Smooth muscle cell (in vitro differentiated cells): ENCODE measurements around the gene CLDN6. TPM values are rescaled to one million over a fixed set of nuclear protein-coding genes. Genes with fewer than 3 reads are reported as not detected.

Source experiments
- DNase-seq: peaks from one replicate; lab custom pipeline; 2025; ENCODE audit not compliant: unreplicated experiment; lab: John Stamatoyannopoulos, UW
- H2AFZ ChIP-seq: fragments of 200-600 bp; sonication (generic); 2 replicates; pipeline ENCODE4 v1.6.0; 2016; ENCODE audit warnings: antibody characterized with exemption, low read depth, mild to moderate bottlenecking
- H3F3A ChIP-seq: fragments of 200-600 bp; sonication (generic); 2 replicates; pipeline ENCODE4 v1.6.0; 2017; ENCODE audit warnings: antibody characterized with exemption, low read depth
- H3K27ac ChIP-seq: fragments of 200-600 bp; sonication (generic); 2 replicates; pipeline ENCODE4 v1.5.1; 2016; ENCODE audit warnings: low read depth, mild to moderate bottlenecking
- H3K27me3 ChIP-seq: fragments of 200-600 bp; sonication (generic); 2 replicates; pipeline ENCODE4 v1.6.1; 2016; ENCODE audit warnings: low read depth, mild to moderate bottlenecking
- H3K36me3 ChIP-seq: fragments of 200-600 bp; sonication (generic); 2 replicates; pipeline ENCODE4 v1.5.1; 2016; ENCODE audit warnings: low read depth
- H3K4me1 ChIP-seq: fragments of 200-600 bp; sonication (generic); 2 replicates; pipeline ENCODE4 v1.5.1; 2016; ENCODE audit warnings: low read depth
- H3K4me2 ChIP-seq: fragments of 200-600 bp; sonication (generic); 2 replicates; pipeline ENCODE4 v1.6.0; 2016; ENCODE audit warnings: mild to moderate bottlenecking
- H3K4me3 ChIP-seq: fragments of 200-600 bp; sonication (generic); 2 replicates; pipeline ENCODE4 v1.5.1; 2016; ENCODE audit warnings: mild to moderate bottlenecking
- H3K79me2 ChIP-seq: fragments of 200-600 bp; sonication (generic); 2 replicates; pipeline ENCODE4 v1.6.0; 2016; ENCODE audit warnings: low read depth, mild to moderate bottlenecking
- H3K9ac ChIP-seq: fragments of 200-600 bp; sonication (generic); 2 replicates; pipeline ENCODE4 v1.6.0; 2016; ENCODE audit warnings: low read depth
- H3K9me3 ChIP-seq: fragments of 200-600 bp; sonication (generic); replicated peaks from 2 replicates; pipeline ENCODE4 v1.5.1; 2016; ENCODE audit warnings: low read depth
- H4K20me1 ChIP-seq: fragments of 200-600 bp; sonication (generic); 2 replicates; pipeline ENCODE4 v1.6.0; 2016; ENCODE audit warnings: low read depth
- CTCF ChIP-seq: fragments of 200-600 bp; sonication (generic); IDR thresholded peaks from 2 replicates; pipeline ENCODE4 v1.5.1; 2017; ENCODE audit warnings: borderline replicate concordance, mild to moderate bottlenecking, antibody characterized with exemption; ENCODE audit not compliant: insufficient read depth, poor library complexity, severe bottlenecking
- WGBS: methylation state at CpG from one replicate; pipeline ENCODE4 v1.1.7; 2016; ENCODE audit warnings: low lambda C conversion rate; 5-methylcytosine and 5-hydroxymethylcytosine counted together
- polyA plus RNA-seq: library from polyadenylated mRNA; unstranded; fragments of >200 nt; fragmentation: Nextera tagmentation; extraction: Ambion mirVana; gene quantifications from 2 replicates; pipeline ENCODE4 v1.2.1, GENCODE V29; 2016
- total RNA-seq: library from RNA; depleted of rRNA; stranded (reverse); fragments of >200 nt; gene quantifications from 2 replicates; pipeline ENCODE4 v1.2.3, GENCODE V29; 2014

CLDN6 gene
- total and polyA plus RNA-seq, 2 experiments from 2014 or later = 55.4 to 113 TPM

GRCh38 chr16:2971985-2972784 lies 45.8 kb downstream of the CLDN6 start:
- TF ChIP-seq CTCF = no peak
- WGBS = 89% methylated on average over 15 of the region's 15 CpGs
- Histone ChIP-seq H3K27me3 (peaks cover 8% of the 10 kb centered on the region), H3K79me2 (no peaks in the 10 kb centered on the region), H3K4me3 (no peak overlapping the region), H3K9me3 (no peaks in the 10 kb centered on the region), H3K4me1 (no peaks in the 10 kb centered on the region), H3K9ac (no peak overlapping the region), H3K36me3 (no peaks in the 10 kb centered on the region), H3K27ac (no peak overlapping the region), H2AFZ (no peak overlapping the region), H4K20me1 (peaks cover 11% of the 10 kb centered on the region), H3K4me2 (no peak overlapping the region), H3F3A (no peaks in the 10 kb centered on the region)
- DNase-seq = no peak

- no peak for TF ChIP-seq CTCF
- no peak overlapping the region for H3K4me2 ChIP-seq
These were observed 46.6 kb downstream of the CLDN6 start for GRCh38 chr16:2971134-2971984.

GRCh38 chr16:2970563-2970962 lies 47.4 kb downstream of the CLDN6 start:
- Histone ChIP-seq H3K9ac (no peak overlapping the region), H3K9me3 (no peaks in the 10 kb centered on the region), H3K36me3 (no peaks in the 10 kb centered on the region), H4K20me1 (peaks cover 11% of the 10 kb centered on the region), H3K27ac (no peak overlapping the region), H3K79me2 (no peaks in the 10 kb centered on the region), H3F3A (no peaks in the 10 kb centered on the region), H3K4me2 (peak overlapping the region; percentile 98), H3K27me3 (peaks cover 24% of the 10 kb centered on the region), H2AFZ (no peak overlapping the region), H3K4me3 (peak overlapping the region; percentile 63), H3K4me1 (no peaks in the 10 kb centered on the region)
- 88% methylated on average over 6 of the region's 6 CpGs for WGBS
- no peak for TF ChIP-seq CTCF
- no peak for DNase-seq

More at GRCh38 chr16:2971134-2971984, 46.6 kb downstream of the CLDN6 start:
- no peaks in the 10 kb centered on the region for H3K9me3 ChIP-seq
- no peaks in the 10 kb centered on the region for H3K79me2 ChIP-seq
- no peaks in the 10 kb centered on the region for H3K4me1 ChIP-seq
- H3K27ac ChIP-seq = no peak overlapping the region
- DNase-seq = no peak
- H4K20me1 ChIP-seq = peaks cover 11% of the 10 kb centered on the region
- H3K9ac ChIP-seq = no peak overlapping the region
- H3K27me3 ChIP-seq = peaks cover 16% of the 10 kb centered on the region
- no peak overlapping the region for H2AFZ ChIP-seq
- no peaks in the 10 kb centered on the region for H3F3A ChIP-seq
- WGBS = 97% methylated on average over 34 of the region's 35 CpGs
- no peak overlapping the region for H3K4me3 ChIP-seq
- no peaks in the 10 kb centered on the region for H3K36me3 ChIP-seq
